HG02642 (cell line): ENCODE data around the gene HPCAL1.
"Not testable (repeated sequence)": the region's sequence is repeated elsewhere in the genome, so short reads cannot be mapped to it uniquely, and the experiment has no call there.

ENCODE experiments used
- ATAC-seq: cut with Tn5 transposase; IDR thresholded peaks from one replicate; pipeline ENCODE4 v1.9.1; 2021; ENCODE audit warnings: mild to moderate bottlenecking; ENCODE audit not compliant: unreplicated experiment, poor library complexity

Gene HPCAL1

DNA sequence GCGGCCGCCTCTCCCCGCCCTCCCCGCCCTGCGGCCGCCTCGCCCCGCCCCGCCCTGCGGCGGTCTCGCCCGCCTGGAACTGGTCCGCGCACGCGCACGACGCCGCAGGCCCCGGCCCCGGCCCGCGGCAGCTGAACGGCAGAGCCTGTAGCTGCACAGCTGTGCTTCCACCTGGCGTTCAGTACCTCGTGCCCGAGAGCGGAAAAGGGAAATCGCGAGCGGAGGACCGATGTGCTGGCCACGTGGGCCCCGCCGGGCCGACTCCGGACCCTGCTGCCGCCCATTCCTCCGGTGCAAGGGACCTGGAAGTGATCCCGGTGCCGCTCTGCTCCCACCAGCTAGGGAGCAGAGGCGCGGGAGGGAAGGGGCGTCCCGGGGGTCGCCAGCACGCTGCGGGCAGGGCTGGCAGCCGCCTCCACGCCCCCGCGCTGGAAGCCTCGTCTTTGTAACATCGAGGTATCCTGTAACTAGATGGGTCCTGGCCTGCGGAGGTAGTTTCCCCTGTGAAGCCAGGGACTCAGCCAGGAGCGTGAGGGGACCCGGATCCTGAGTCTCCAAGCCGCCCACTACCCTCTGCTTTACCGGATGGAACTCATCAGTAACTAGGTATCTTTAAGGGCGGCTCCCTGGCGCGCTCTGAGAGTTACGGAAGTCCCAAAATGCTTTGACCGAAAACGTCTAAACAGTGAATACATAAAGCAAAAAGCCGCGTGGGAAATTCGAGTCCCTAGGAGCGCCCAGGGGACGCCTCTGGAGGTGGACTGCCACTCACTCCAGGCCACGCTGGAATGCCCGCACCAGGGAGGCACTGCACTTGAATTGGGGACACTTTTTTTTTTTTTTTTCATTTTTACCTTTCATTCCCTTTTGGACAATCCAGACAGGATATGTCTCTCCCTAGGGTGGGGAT lies 146.1 kb downstream of the HPCAL1 start:
- ATAC-seq = peak; percentile 66

DNA sequence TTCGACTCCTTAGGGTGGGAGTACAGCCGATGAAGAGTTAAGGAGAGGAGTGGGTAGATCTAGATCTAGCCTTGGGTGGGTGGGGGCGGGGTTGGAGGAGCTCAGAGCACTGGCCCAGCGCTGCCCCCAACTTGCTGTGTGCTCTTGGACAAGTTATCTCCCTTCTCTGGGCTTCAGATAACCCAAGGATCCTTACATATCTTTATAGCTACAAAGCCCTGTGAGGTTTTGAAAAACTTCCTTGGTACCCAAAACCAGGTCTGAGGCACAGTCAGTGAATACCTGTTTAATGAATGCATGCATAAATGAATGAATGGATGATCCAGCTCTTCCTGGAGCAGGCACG lies 146.8 kb downstream of the HPCAL1 start:
- no peak for ATAC-seq

DNA sequence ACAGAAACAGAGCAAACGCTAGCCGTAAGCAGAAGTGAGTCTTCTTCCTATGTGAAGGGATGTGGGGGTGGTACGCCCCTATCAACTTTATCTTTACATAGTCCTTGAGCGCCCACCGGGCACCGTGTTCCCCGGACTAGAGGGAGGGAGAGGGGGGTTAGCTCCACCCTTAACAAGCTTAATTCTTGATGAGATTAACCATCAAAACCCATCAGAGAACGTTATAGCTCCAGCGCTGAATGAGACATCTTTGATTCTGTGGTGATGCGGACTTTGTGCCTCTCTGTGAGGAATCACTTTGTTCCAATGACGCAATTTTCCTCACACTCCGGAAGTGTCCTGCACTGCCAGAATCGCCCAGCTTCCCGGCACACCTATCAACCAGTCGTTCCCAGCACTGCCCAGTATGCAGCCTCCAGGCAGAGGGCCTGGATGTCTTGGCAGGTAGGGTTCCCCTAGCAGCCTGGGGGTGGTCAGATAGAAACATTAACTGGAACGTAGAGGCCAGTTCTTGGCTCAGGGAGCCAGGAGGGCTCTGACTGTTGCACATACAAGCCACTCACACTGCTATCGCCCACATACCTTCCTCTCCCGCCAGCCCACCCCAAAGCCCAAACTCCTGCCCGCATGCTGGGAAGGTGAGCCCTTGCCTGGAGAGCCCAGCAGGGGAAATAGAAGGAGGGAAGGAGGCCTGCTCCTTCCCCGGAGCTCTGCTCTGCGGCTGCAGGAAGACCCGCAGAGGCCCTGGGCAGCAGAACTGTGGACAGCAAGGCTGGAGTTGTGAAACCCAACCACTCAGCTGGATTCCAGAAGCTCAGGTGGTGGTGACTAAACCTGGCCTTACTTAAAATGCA lies 147.4 kb downstream of the HPCAL1 start:
- ATAC-seq = no peak

DNA sequence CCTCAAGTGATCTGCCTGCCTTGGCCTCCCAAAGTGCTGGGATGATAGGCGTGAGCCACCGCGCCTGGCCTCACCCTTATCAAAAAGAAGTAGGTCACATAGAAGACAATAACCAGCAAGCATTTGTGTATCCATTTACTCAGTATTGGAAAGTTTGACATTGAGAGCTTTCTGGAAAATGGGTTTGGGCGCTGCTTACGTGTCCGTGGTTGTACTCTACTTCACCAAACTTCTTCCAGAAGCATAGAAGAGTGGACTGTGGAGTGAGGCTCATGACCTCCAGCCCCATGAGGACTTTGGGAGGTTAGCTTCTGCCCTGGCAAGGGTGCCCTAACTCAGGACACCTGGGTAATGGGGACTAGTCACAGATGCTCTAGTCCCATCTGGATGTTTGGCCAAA lies 149.1 kb downstream of the HPCAL1 start:
- ATAC-seq = no peak

DNA sequence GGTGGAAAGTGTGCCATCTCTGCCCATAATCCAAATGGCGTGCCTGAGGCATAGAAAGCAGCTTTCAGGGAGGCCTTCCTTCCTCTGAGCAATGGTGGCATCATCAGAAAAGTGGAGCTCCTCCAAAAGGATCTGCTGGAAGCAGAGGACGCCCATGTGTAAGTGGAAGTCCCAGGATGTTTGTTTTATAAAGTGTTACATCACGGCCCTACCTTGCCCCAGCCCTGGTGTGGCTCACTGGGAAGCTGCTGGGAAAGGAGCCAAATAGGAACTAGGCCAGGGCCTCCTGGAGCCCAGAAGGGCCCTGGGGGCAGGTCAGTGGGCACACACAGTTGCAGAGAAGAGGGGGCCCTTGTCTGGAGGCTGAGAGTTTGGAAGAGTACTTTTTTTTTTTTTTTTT lies 149.6 kb downstream of the HPCAL1 start:
- ATAC-seq = no peak

DNA sequence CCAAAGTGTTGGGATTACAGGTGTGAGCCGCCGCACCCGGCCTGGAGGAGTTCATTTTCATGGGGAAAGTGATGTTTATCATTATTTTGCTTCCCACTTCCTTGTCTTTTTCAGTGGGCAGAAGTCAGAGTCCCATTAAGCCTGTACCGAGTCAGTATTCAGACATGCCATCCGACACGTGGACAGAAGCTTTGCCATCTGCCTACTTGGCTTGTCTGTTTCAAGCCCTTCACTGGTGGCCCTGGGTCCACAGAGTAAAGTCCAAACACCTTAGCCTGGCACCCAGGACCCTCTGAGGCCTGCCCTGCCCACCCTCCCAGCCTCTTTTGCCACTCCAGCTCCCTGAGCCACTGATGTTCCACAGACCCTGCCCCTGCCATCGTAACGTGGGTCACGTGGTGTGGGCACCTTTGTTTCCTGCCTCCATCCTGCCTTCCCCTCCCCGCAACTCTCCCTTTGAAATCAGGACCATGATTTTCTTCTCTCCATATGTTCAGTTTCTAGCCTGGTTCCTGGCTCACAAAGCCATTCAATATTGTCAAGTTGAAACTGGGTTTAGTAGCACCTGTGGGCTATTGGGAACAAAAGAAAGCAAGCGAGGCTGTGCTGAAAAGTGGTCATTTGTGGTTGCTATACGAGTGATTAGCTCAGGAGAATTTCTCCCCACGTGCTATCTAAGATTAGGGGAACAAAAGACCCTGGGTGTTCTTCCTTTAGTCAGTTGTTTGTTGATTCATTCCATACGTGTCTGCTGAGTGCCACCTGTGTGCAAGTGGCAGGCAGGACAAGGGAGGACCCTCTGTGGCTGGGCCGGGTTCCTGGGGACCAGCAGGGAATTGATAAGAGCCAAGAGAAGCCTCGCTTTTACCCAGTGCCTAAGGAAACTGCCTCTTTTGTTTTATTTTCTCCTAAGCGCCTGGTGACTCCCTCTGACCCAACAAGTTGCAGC lies 150.5 kb downstream of the HPCAL1 start:
- no peak for ATAC-seq

DNA sequence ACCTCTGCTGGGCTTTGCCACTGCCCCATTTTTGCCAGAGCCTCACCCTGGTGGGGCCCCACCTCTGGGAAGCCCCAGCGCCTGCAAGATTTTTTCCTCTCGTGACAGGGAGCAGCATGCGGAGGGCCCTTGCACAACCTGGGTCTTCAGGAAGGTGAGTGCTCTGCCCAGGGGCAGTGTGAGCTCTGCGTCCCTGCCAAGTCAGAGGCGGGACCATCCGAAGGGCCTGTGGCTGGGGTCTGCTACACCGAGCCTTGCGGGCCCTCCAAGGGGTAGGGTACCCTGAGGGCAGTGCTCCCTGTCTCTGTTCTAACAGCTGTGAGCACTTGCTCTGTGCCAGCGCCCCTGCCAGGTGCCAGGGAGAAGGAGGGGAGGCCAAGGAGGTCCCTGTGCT lies 151.2 kb downstream of the HPCAL1 start:
- ATAC-seq = no peak

DNA sequence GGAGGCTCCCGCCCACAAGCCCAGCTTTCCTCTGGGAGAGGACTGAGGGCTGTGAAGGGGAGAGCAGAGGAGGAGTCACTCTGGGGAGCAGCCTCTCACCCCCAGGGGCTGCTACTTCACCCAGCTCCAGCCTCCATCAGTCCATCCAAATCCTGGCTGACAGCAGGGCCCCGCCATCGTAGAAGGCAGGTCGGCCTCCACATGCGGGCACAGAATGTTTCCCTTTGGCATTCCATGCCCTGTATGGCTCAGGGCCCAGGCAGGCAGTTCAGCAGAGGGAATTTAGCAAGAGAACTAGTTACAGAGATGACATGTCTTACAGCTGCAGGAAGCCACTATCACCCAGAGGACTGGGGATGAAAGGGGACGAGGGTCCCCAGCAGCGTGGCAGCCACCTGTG lies 151.8 kb downstream of the HPCAL1 start:
- ATAC-seq = no peak

DNA sequence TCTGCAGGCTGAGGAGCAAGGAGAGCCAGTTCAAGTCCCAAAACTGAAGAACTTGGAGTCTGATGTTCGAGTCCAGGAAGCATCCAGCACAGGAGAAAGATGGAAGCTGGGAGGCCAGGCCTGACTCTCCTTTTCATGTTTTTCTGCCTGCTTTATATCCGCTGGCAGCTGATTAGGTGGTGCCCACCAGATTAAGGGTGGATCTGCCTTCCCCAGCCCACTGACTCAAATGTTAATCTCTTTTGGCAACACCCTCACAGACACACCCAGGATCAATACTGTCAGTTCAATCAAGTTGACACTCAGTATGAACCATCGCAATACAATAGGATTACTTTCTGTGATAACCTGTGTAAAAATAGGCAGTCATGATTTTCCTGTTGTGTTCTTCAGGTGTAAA lies 154.5 kb downstream of the HPCAL1 start:
- ATAC-seq = not testable (repeated sequence)

DNA sequence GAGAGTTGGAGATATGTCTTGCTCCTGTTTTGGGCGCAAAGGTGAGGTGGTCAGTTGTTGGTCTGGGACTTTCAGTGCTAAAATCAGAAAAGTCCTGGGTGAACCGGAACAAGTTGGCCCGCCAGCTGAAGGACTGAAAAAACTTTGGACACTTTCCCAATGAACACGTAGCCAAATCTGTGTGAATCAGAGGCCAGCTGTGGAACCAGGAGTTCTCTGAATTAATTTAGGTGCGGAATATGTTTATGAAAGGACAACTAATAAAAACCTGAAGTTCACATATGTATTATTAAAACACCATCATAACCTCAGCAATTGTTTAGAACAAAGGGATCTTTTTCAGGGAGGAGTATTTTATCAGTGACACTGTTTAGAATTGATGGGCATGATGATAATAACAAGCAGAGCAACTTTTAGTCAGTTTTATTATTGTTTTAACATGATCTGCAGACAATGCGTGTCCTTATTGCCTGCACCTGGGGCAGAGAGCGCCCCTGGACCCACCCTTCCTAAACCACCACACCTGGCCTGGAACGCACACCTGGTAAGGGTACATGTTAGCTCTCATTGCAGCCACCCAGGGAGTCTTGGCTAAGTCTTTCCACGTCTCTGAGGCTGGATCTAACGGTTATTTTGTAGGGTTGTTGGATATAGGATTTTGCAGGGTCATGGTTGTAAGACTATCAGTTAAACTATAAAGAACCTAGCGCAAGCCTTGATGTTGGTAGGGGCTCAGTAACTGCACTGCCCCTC lies 155.3 kb downstream of the HPCAL1 start:
- no peak for ATAC-seq

DNA sequence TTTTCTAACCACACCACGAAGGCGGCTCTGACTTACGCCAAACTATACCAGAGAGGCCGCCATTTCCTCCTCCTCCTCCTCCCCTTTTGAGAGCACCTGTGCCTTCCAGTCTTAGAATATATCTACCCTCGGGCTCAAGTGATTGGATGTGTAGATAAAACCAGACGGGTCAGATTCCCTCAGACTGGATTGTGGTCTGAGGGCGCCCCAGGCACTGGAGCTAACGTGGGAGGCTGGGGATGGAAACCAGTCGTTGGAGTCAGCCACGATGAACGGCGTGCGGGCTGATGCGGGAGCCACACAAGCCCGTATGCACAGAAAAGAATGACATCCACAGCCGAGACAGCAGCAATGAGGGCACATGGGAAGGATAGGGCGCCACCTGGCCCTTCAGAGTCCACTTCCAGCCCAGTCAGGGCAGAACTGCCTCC lies 157.7 kb downstream of the HPCAL1 start:
- no peak for ATAC-seq

DNA sequence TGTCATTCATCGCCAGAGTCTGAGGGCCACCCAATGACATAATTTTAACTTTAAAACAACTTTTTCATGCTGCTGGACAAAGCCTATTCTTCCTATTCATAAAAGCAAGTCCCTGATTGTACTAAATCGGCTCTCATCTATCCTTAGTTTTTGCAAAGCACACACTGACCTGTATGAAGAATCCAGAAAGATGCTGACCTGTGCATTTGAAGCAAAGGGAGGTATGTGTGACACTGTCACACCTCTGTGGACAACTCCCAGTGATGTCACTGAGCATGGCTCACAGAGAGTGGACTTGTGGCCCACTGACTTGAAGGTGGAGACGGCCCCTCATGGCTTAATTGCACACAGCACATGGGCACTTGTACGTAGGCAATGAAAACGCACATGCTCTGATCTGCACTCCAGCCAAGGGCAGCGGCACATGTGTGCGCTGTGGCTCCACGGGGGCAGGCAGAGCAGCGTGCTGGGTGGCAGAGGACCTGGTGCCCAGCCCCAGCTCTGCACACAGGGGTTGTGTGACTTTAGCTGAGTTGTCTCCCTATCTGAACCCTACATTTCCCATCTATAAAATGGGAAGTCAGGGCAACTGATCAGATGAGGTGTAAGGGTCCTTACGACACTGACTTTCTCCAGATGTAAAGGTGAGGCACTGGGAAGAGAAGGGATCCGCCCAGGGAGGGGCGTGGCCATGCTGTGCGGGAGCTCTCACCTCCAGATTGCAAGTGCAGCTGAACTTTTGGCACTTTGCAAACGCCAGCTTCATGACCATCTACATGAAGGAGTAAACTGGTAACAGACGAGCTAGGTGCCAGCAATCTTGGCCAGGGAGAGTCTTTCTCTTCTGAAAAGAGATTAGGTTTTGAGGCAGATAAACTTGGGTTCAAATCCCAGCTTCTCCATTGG lies 159.7 kb downstream of the HPCAL1 start:
- no peak for ATAC-seq

DNA sequence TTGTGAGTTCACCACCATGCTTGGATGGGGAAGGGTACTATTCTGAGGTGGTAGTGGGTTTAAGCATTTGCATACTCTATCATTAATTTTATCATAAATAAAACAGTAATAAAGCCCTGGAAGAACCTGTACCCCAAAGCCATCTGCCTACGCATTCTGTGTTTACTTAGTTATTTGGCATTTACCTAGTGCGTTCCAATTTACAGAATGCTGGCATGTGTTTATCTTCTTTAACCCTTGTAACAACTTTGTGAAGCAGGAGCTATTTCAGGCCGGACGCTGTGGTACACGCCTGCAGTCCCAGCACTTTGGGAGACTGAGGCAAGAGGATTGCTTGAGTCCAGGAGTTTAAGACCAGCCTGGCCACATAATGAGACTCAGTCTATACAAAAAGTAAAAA lies 163.2 kb downstream of the HPCAL1 start:
- ATAC-seq = no peak

DNA sequence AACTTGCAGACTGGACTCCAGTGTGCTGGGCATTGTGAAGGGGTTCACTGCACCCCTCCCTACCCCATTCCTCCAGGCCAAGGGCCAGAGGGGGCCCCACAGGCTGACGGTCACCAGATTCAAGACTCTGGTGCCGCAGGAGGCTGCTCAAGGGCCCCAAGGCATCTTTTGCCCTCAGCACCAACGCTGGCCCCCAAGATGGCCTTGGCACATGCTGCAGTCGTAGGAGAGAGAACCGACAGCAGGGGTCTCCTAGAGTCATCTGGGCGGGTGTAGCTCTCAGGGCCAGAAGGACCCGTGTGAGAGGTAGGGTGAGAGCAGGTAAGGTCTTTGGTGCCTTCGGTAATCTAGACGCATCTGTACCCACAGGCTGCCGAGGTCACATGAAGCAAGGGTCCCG lies 164.1 kb downstream of the HPCAL1 start:
- no peak for ATAC-seq

DNA sequence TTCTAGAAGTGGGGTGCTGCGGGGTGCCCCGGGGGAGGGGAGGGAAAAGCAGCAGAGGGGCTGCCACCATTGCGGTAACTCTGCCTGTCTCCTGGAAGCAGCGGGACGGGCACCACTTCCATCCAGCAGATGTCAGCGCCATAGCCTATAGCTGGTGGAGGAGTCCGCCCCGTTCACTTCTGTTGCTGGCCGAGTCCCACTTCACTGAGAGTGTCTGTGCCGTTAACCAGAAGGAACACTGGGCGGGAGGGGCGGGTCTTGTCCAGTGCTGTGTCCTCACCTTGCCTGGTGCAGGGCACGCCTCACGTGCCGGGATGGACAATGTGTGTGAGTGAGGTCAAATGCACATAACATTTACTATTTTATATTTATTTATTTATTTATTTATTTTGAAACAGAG lies 164.7 kb downstream of the HPCAL1 start:
- no peak for ATAC-seq

DNA sequence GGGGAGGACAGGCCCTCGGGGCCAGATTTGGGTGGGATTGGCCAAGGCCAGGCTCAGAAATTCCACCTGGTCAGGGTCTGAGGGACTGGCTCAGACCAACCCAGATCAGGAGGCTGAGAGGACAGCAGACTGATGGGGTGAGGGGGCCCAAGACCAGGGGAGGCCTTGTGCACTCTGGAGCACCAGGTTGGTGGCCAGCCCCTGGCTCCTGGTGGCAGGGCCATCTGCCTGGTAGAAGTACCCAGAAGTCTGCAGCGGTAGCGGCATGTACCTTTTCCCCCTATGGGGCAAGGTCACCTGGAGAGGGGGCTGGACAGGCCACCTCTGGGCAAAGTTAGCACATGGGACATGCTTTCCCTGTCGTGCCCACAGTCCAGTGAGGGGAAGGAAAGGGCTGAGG lies 166.6 kb downstream of the HPCAL1 start:
- ATAC-seq = no peak

DNA sequence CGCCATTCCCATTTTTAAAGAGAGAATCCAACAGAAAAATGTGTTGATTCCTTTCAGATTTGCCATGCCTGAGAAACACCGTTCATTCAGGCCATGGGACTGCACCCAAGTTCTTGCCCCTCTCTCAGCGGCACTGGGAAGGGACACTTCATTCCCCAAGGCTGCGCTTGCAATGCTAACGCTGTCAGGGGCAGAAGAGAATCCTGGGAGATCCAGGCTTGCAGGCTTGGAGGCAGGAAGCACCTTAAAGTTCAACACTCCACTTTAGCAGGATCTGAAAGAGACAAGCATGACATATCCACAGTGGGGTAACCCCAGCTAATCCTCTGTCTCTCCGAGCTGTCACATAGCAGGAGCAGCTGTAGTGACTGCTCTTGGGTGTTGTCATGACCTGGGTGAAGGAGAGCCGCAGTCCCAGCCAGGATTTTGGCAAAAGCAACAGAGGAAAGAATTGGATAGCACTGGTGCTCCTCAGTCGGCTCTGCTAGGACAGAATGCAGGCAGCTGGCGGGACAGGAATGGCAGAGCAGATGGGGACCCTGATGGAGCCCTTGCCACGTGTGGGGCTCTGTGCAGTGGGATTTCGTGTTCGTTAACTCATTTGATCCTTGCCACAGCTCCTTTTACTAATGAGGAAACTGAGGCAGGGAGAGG lies 167.4 kb downstream of the HPCAL1 start:
- ATAC-seq = no peak

DNA sequence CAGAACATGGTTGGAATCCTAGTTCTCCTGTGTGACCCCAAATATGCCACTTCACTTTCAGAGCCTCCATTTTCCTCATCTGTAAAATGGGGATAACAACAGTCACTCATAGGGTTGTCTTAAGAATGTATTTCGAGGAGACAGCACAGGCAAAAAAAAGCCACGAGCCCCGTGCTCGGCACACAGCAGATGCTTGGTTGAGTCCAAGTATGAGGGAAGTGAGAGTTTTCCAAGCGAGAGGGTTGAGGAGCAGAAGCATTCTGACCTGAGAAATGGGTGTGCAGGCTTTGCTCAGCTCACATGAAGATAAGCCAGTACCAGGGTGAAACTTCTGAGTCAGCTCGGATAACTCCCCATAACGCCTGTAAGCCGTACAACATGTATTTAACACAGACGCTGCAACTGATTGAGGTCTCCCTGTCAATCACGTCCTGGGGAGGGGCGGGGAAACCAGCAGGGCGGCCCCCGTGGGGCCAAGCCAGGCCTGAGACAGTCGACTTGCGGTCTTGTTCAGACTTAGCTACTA lies 168.4 kb downstream of the HPCAL1 start:
- ATAC-seq = no peak
